Measurements from ENCODE around the gene ACER3. TPM values are rescaled to one million over a fixed set of nuclear protein-coding genes. Genes with fewer than 3 reads are reported as not detected.
"Not testable (repeated sequence)": the region's sequence is repeated elsewhere in the genome, so short reads cannot be mapped to it uniquely, and the experiment has no call there.

Gene ACER3
- total RNA-seq, 4 donors from 2014 or later = 20.5 to 30.6 (median 23.0) TPM

DNA sequence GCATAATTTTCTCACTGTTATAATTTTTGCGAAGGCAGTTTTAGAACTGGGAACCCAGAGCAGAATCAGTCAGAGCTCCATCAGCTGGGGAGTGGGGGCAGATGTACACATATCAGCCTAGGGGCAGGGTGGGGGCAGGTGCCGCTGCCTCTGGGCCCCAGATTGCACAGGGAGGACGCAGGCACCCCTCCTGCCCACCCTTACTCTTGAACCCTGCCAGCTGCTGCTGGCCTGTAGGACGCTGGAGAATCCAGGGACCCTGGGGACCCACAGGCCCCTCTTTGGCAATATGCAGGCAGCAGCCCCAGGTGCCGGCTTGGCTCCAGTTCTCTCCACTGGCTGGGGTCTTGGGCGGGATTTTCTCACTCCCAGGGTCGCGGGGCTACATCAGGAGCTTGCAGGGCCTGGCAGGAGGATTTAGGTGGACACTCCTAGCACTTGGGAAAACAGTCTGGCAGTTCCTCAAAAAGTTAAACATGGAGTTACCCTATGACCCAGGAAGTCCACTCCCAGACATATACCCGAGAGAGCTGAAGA lies 197.3 kb downstream of the ACER3 start:
- Histone ChIP-seq H3K4me3 (no peak overlapping the region), H3K9me3 (peaks cover 0 to 16% (median 0%) of the 10 kb centered on the region in 4 donors), H3K36me3 (no peaks in the 10 kb centered on the region), H3K4me1 (no peaks in the 10 kb centered on the region), H3K27ac (no peak overlapping the region), H3K27me3 (no peaks in the 10 kb centered on the region)
- TF ChIP-seq POLR2A (IDR thresholded peaks at IDR 0.05) (no peak), EP300 (IDR thresholded peaks at IDR 0.05) (no peak)
- TF ChIP-seq, protein P1, sequence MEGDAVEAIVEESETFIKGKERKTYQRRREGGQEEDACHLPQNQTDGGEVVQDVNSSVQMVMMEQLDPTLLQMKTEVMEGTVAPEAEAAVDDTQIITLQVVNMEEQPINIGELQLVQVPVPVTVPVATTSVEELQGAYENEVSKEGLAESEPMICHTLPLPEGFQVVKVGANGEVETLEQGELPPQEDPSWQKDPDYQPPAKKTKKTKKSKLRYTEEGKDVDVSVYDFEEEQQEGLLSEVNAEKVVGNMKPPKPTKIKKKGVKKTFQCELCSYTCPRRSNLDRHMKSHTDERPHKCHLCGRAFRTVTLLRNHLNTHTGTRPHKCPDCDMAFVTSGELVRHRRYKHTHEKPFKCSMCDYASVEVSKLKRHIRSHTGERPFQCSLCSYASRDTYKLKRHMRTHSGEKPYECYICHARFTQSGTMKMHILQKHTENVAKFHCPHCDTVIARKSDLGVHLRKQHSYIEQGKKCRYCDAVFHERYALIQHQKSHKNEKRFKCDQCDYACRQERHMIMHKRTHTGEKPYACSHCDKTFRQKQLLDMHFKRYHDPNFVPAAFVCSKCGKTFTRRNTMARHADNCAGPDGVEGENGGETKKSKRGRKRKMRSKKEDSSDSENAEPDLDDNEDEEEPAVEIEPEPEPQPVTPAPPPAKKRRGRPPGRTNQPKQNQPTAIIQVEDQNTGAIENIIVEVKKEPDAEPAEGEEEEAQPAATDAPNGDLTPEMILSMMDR (IDR thresholded peaks at IDR 0.05) = no peak
- 64 to 80% methylated on average over 9 of the region's 9 CpGs for WGBS, 2 donors
- no peak for DNase-seq (ENCODE audit: low spot score in 2 of 2)

DNA sequence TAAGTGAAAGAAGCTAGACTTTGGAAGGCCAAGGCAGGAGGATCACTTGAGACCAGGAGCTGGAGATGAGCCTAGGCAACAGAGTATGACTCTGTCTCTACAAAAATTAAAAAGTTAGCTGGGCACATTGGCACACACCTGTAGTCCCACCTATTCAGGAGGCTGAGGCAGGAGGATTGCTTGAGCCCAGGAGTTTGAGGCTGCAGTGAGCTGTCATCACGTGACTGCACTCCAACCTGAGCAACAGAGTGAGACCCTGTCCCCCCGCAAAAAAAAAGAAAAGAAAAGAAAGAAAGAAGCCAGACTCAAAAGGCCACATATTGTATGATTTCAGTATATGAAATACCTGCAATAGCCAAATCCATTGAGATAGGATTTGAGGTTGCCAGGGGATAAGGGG lies 198.2 kb downstream of the ACER3 start:
- no peak overlapping the region for H3K27ac ChIP-seq
- no peaks in the 10 kb centered on the region for H3K27me3 ChIP-seq
- no peak overlapping the region for H3K4me3 ChIP-seq
- H3K9me3 ChIP-seq = peaks cover 0 to 16% (median 0%) of the 10 kb centered on the region in 4 donors
- TF ChIP-seq, protein P1 (IDR thresholded peaks at IDR 0.05) = no peak
- no peak for TF ChIP-seq POLR2A (IDR thresholded peaks at IDR 0.05)
- H3K4me1 ChIP-seq = no peaks in the 10 kb centered on the region
- 90 to 94% methylated on average over 2 of the region's 2 CpGs for WGBS, 2 donors
- no peaks in the 10 kb centered on the region for H3K36me3 ChIP-seq
- DNase-seq (ENCODE audit: low spot score in 2 of 2) = no peak

DNA sequence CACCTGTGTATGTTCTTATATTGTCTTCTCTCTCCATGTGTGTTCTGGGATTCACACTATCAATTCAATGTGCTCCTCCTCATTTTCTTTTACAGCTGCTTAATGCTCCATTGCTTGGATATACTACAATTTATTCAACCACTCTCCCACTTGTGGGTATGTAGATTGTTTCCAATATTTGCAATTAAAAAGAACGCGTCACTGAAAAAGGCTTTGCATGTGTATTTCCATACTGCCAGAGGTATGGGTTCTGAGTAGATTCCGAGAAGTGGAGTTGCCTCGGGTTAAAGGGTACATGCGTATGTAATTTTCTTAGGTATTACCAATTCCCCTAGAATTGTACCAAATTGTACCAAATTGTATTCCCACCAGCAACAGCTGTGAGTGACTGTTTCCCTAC lies 199.1 kb downstream of the ACER3 start:
- DNase-seq (ENCODE audit: low spot score in 2 of 2) = no peak
- Histone ChIP-seq H3K4me1 (no peaks in the 10 kb centered on the region), H3K9me3 (peaks cover 0 to 16% (median 0%) of the 10 kb centered on the region in 4 donors), H3K36me3 (no peaks in the 10 kb centered on the region), H3K27me3 (no peaks in the 10 kb centered on the region), H3K4me3 (no peak overlapping the region), H3K27ac (no peak overlapping the region)
- 85 to 93% methylated on average over 5 of the region's 5 CpGs for WGBS, 2 donors
- TF ChIP-seq, protein P1 (IDR thresholded peaks at IDR 0.05) = no peak
- TF ChIP-seq EP300 (IDR thresholded peaks at IDR 0.05) (no peak), POLR2A (IDR thresholded peaks at IDR 0.05) (no peak)

DNA sequence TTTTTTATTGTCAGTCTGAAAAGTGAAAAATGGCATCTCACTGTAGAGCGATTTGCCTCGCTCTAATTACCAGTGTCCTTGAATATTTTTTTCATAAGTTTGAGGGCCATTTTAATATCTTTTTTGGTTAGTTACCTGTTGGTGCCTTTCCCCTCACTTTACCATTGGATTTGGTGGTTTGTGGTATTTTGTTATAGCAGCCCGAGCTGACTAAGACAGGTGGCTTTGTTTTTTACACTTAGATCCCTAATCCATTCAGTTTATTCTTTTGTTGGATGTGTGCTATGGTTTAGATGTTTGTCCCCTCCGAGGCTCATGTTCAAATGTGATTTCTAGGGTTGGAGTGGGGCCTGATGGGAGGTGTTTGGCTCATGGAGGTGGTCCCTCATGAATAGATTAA lies 199.5 kb downstream of the ACER3 start:
- H3K27ac ChIP-seq = no peak overlapping the region
- no peak for TF ChIP-seq POLR2A (IDR thresholded peaks at IDR 0.05)
- TF ChIP-seq, protein P1 (IDR thresholded peaks at IDR 0.05) = no peak
- TF ChIP-seq EP300 (IDR thresholded peaks at IDR 0.05) = no peak
- WGBS, 2 donors = 81 to 86% methylated on average over 4 of the region's 4 CpGs
- no peaks in the 10 kb centered on the region for H3K27me3 ChIP-seq
- DNase-seq (ENCODE audit: low spot score in 2 of 2) = no peak
- H3K9me3 ChIP-seq = peaks cover 0 to 16% (median 0%) of the 10 kb centered on the region in 4 donors
- H3K36me3 ChIP-seq = no peaks in the 10 kb centered on the region
- no peak overlapping the region for H3K4me3 ChIP-seq
- H3K4me1 ChIP-seq = no peaks in the 10 kb centered on the region

DNA sequence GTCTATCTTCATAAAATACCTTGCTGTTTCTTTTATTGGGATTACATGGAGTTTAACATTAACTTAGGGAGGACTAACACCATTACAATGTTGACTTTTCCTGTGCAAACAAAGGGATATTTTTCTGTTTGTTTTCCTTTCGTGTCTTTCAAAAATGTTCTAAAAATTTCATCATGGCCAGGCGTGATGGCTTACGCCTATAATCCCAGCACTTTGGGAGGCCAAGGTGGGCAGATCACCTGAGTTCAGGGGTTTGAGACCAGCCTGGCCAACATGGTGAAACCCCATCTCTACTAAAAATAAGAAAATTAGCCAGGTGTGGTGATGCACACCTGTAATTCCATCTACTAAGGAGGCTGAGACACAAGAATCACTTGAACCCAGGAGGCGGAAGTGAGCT lies 200.5 kb downstream of the ACER3 start:
- WGBS, 2 donors = 78 to 88% methylated on average over 4 of the region's 4 CpGs
- not testable (repeated sequence) for H3K4me3 ChIP-seq; DNase-seq (ENCODE audit: low spot score in 2 of 2); H3K27me3 ChIP-seq; H3K27ac ChIP-seq; H3K4me1 ChIP-seq; H3K36me3 ChIP-seq
- H3K9me3 ChIP-seq = peaks cover 0 to 14% (median 0%) of the 10 kb centered on the region in 4 donors

DNA sequence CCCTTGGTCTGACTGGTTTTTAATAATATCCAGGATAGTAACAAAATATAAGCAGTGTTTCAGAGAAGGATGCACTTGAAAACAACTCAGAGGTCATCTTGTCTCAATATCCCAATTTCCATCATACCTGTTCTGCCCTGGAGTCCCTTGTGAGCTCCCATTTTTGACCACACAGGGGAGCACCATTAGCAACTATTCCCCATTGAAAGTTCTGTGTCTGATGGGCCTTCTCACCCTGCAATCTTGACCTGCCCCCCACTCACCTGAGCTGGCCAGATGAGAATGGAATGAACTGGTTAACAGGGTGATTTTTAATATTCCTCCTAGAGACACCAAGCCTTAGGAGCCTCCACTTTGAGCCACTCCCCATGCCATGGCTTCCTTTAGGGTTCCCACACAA lies 202.2 kb downstream of the ACER3 start:
- H3K4me3 ChIP-seq = no peak overlapping the region
- H3K9me3 ChIP-seq = no peaks in the 10 kb centered on the region
- H3K27ac ChIP-seq = no peak overlapping the region
- TF ChIP-seq, protein P1 (IDR thresholded peaks at IDR 0.05) = no peak
- TF ChIP-seq POLR2A (IDR thresholded peaks at IDR 0.05) = no peak
- no peak for TF ChIP-seq EP300 (IDR thresholded peaks at IDR 0.05)
- H3K36me3 ChIP-seq = no peaks in the 10 kb centered on the region
- peaks cover 0 to 17% (median 2%) of the 10 kb centered on the region in 4 donors for H3K4me1 ChIP-seq
- H3K27me3 ChIP-seq = no peaks in the 10 kb centered on the region
- no peak for DNase-seq (ENCODE audit: low spot score in 2 of 2)
